HUDEP-2 (cell line): Measurements from ENCODE around the gene HLA-DMA.

Source experiments
- DNase-seq, 76 experiments: peaks; one replicate each; lab custom pipeline; 2025; ENCODE audit not compliant: unreplicated experiment in 76 of 76; lab: John Stamatoyannopoulos, UW

HLA-DMA gene

DNA sequence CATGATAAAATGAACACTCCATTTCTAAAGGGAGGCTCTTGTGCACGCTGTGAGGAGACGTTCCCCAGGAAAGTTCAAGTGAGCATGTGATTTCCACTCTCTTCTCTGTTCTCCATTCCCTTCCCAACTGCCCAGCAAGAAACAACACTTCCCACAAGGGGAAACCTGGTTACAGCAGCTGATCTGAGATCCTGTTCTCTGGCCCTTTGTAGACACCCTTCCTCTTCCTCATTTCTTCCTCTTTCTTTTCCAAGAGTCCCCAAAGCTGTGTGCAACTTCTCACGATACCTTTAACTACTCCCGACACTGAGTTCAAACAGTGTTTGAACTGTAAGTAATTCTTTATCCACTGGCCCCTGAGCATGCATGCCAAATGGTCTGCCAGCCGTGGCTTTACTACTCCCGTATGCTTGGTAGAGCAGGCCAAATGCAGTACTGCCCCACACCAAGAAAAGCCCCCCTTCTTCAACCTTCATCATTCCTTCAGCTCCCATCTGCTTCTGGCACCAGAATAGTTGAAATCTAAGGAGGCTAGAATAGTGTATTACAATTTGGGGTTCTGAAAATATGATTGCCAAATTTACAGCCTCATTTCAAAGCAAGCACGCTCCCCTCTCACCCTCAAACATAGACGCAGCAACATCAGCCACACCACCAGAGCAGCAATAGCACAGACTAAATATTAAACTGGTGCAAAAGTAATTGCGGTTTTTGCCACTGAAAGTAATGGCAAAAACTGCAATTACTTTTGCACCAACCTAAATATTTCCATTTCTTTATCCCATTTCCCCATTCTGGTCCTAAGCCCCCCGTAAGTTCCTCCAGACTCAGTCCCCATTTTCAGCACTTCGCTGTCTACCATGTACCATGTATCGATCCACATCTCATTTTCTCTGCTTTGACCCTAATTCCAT, 16.4 kb downstream of the HLA-DMA start:
- DNase-seq, result no peak

DNA sequence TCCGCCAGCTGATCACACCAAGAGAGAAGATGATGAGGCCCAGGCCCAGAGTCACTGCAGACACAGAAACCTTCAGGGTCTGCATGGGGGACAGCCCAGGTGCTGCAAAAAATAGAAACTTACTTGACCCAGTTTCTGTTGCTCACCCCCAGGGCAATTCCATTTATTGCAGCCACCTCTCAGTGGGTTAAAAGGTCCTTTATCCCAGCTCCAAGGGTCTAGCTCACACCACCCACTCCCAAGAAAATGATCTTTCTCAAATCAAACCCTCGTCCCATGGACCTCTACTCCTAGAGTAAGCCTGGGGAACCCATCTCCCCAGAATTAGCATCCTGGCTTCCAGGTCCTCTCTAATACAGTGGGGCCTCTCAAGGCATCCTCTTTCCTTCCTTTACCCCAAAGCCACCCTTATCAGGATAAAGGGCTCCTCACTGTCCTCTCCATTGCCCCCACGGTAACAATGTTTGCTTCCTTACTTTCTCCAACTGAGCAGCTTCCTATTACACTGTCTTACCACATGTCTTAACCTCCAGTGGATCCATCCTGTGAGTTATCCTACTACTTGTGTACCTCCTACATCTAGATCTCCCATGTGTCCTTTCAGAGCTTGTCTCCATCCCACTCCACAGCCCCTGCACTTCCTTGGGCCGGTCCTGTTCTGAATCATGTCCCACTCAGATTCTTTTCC, 17.2 kb downstream of the HLA-DMA start:
- no peak for DNase-seq

GRCh38 chr6:32933661-32934085, 19.2 kb downstream of the HLA-DMA start:
- DNase-seq, result peak in 66 of 76 experiments; percentile 10 to 83 (median 63)

DNA sequence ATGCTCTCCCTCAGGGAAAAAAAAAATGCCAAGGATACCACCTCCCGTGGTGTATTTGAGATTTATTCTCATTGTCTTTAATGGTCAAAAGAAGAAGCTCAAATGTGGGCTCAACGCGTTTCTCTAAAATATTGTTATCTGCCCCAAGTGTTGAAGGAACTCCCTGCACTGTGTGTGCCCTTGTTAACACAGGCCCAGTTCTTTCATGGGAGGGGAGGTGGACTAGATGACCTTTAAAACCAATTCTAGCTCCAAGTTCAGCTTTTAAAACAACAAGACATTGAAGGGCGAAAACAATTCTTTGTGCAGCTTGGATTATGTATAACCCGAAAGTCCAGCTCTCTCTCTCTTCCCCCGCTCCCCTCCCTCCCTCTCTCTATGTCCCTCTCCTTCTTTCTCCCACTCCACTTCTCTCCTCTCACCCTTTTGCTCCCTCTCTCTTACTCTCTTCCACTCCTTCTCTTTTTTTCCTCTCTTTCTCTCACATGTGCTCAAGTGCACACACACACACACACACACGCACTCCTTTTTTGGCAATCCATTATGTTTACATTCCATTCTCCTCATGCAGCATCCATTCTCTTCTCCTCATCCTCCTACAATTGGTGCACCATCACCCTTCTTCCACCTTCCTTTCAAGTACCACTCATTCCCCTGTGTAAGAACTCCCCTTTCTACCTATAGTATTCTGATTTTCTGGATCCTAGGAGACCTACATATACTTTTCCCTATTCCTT, 20.6 kb downstream of the HLA-DMA start:
- DNase-seq, result no peak

DNA sequence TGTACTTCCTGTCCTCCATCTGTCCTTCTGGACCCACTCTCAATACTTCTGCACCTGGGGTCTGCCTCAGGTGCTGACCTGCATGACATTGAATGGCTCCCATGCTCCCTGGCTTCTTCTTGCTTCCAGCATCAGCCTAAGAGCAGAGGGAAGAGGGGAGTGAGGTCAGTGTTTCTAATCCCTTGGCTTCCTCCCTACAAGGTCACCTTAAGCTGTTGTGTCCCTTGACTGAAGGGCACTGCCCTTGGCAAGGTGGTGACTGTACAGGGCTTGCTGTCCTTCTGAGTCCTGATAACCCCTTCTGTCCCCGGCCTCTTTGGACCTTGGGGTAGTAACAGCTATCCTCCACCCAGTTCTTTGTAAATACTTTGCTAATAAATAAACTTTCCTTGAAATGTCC, 21.7 kb downstream of the HLA-DMA start:
- DNase-seq, result no peak

DNA sequence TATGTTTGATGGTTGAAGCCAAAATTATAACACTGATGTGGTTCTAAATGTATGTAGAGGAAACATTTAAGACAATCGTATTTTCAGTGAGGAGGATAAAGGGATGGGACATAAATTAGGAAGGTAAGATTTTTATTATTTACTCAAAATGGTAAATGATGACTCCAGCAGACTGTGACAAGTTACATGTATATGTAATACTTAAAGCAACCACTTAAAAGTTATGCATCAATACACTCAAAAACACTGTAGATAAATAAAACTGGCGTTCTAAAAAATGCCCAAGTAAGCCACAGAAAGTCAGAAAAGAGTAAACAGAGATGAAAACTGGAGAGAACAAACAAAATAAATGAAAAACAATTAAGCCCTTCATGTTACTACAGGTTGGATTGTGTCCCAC, 30.8 kb downstream of the HLA-DMA start:
- DNase-seq, result no peak

DNA sequence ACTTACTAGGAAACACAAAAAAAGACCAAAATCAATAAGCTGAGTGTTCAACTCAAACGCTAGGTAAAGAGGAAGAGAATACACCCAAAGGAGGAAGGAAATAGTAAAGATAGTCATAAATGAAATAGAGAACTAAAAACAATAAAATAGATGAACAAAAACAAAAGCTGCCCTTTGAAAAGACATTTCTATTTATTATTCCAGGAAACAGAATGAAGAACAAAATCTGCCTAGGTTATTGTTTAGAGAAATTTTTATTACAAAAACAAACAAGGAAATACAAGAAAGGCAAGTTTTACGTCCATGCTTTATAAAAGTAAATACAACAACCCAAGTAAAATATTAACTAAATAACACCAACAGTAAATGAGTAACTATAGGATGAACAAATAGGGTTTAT, 32.2 kb downstream of the HLA-DMA start:
- DNase-seq, result no peak

GRCh38 chr6:32912951-32913350, 39.9 kb downstream of the HLA-DMA start:
- DNase-seq, result no peak

- DNase-seq, result no peak
Observed at GRCh38 chr6:32908897-32909296, 44.0 kb downstream of the HLA-DMA start.

DNA sequence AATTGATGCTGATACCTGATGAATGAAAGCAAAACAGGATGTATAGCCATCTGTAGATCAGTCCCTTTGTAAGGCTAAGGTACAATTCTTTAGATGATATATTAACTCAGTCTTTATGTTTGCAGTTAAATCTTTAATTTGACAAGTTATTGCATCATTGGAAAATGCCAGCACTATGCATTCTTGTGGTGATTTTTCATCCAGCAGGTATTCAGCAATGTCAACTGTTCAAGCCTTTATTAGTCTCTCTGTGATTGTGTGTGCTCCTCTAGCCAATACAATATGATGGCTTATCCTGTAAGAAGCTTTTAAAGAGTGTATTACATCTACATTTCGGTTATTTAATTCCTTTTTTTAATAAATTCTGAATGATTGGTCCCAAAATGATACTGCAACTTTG, 46.4 kb downstream of the HLA-DMA start:
- no peak for DNase-seq

GRCh38 chr6:32905078-32905477, 47.8 kb downstream of the HLA-DMA start:
- no peak for DNase-seq

DNA sequence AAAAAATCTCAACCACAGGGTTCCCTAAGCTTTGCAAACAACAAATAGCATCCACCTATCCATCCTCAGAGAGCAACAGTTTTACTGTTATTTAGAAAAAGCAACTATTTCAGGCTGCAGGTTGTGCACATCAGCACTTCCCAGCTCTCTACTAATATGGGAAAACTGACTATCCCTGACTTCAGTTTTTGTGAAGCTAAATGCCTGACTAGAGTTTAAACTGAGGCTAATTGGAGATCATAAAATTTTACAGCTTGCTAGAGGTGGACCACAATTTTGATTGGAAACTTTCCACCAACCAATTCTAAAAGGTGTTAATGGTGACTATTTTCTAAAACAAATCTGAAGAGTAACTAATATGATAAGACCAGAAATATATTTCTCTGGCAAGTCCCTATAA, 48.9 kb downstream of the HLA-DMA start:
- DNase-seq, result no peak
